ENCODE results near the gene METTL25B.
A peak's percentile ranks its signal among the peaks of the same experiment; 100 is the strongest.

The METTL25B gene

DNA sequence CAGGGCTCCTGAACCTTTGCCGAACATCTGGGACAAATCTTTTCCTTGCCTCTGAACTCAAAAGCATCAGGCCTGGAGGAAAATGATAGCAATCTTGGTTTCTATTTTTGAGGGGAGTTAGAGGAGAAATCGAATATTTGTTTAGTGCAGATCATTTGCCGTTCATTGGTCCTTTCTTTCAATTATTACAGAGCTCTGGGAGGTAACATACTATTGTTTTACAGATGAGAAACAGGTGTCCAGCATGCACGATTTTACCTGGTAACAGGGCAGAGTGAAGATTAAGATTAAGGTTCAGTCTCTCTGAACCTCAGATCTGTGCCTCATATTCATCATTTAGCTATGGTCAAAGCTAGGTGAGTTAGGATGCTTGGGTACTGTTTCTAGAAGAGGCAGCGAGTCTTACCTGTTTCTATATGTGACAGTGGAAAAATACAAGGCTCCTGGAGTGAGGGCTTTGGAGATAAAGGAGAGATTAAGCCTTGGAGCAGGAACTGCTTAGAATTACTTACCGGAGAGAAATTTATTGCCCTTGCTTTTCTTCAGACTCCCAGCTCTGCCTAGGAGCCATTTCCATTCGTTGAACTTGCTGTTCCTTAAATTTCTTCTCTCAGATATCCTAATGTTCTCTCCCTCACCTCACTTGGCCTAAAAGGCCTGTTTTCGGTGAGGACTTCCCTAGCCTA is 40.5 kb downstream of the METTL25B start:
- no peak for DNase-seq (ENCODE audit: low read depth)

DNA sequence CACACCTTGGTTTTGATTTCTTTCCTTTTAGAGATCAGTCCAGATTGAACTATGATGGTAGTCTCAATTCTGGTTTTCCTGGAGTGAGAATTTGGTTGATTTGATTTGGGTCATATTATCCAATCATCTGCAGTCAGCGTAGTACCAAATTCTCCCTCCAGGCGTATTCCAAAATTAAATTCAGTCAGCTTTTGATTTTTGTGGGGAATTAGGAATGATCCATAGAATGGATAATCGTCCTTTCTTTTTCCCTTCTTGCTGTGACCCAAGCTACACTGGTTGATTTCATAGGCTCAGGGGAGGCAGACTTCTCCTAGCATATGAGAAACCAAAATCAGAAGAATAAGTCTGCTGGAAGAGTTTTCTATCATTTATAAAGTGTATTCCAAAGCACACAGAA is 44.0 kb downstream of the METTL25B start:
- no peak for DNase-seq (ENCODE audit: low read depth)

DNA sequence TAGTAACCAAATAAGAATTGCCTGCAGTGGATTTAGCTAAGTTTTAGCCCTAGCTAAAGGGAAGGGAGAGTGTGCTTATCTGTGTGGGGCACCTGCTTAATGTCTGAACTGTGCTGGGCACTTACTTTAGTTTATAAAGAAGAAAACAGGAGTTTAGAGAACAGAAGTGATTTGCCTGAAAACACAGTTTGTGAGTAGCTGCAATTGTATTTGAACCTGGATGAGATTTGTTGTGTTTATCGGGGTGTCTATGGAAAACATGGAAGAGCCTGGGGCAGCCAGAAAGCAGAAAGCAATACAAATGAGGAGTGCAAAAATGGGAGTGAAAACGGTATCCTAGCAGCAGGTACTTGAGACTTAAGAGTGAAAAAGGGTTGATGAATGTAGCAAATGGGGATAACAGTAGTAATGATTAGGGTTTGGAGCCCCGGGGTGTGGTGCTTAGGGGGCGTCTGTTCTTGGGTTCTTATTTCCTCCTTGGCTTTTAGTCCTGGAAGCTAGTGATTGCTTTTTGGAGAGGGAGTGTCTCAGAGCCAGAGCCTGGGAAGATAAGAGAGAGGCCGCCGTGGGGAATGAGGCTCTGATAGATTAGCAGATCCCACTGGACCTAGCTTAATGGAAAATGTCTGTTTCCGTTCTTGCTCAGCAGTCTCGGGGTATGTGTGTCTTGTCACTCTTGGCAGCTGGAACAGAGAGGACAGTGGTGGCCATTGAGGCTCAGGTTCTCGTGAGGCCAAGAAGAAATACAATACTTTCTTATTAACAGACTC is 44.6 kb downstream of the METTL25B start:
- DNase-seq (ENCODE audit: low read depth): no peak

- DNase-seq (ENCODE audit: low read depth): no peak
Measured at GRCh38 chr1:156773607-156774006, 45.3 kb downstream of the METTL25B start.

DNA sequence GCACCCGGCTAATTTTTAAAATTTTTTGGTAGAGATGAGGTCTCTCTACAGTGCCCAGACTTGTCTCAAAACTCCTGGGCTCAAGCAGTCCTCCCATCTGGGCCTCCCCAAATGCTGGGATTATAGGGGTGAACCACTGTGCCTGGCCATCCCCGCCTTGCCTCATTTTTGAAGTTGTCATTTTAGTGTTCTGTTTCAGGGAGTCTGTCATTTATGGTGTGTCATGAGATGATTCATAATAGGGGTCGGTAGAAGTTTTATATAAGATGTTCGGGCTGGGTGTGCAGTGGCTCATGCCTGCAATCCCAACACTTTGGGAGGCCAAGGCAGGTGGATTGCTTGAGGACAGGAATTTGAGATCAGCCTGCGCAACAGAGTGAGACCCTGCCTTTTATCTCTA is 47.5 kb downstream of the METTL25B start:
- no peak for DNase-seq (ENCODE audit: low read depth)

DNA sequence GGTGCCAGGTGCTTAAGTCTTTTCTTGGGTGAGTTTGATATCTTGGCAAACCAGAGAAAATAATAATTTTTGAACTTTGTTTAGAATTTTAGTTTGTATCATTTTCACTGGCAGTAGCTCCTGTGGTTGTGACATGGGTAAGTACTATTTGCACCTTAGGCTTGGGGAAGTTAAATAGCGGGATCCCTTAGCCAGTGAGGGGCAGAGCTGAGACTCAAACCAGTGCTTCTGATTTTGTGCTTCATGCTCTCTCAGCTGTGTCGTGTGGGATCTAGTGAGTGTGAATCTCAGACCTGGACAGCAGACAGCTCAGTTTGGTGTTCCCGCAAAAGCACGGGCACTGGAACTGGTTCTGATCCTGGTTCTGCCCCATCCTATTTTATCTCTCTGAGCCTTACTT is 48.7 kb downstream of the METTL25B start:
- no peak for DNase-seq (ENCODE audit: low read depth)

GRCh38 chr1:156777573-156777972 is 49.3 kb downstream of the METTL25B start:
- no peak for DNase-seq (ENCODE audit: low read depth)

- peak; percentile 89 for DNase-seq (ENCODE audit: low read depth)
Measured at GRCh38 chr1:156781585-156782186, 53.4 kb downstream of the METTL25B start.

DNA sequence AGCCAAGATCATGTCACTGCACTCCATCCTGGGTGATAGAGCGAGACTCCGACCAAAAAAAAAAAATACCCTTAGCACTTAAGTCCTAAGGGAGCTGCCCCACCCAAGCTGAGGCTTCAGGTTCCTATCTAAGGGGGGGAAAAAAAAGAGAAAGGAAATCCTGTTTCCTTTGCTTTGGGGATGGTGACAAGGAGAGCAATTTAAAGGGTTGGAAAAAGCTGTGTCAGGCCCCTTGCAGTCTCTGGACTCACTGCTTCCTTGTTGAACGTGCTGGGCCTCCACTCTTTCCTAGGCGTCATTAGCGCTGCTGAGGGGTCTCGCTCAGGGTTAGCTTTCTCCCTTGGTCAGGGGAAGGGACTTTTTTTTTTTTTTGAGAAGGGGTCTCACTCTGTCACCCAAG is 57.2 kb downstream of the METTL25B start:
- DNase-seq (ENCODE audit: low read depth): no peak

Data from amniotic epithelial cell (primary cell).